NB4 (cell line): ENCODE measurements around the gene GJC1.

ENCODE experiments used
- MYC ChIP-seq: IDR thresholded peaks from 2 replicates; pipeline ENCODE4 v1.6.1; 2011; ENCODE audit warnings: low read depth, low read length
- POLR2A ChIP-seq: IDR thresholded peaks from 2 replicates; pipeline ENCODE4 v1.6.1; 2011; ENCODE audit warnings: mild to moderate bottlenecking; ENCODE audit not compliant: insufficient read length; ENCODE audit errors: extremely low read depth
- TF ChIP-seq, protein P1 (sequence below): IDR thresholded peaks from one replicate; pipeline ENCODE4 v1.5.1; 2012; ENCODE audit warnings: low read depth, low read length
- TF ChIP-seq, protein P2 (sequence below): IDR thresholded peaks from 2 replicates; pipeline ENCODE4 v1.6.1; 2011; ENCODE audit warnings: low read depth, low read length

DNA sequence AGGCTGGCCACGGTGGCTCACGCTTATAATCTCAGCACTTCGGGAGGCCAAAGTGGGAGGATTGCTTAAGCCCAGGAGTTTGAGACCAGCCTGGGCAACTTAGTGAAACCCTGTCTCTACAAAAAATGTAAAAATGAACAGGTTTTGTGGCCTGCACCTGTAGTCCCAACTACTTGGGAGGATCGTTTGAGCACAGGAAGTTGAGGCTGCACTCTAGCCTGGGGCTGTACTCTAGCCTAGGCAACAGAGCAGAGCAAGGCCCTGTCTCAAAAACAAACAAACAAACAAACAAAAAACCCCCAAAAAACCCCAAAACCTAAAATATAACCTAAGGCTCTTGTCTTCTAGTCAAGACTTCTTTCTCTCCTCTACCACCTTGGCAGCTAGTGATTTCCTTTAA lies 10.2 kb upstream of the GJC1 start:
- TF ChIP-seq, protein P1, sequence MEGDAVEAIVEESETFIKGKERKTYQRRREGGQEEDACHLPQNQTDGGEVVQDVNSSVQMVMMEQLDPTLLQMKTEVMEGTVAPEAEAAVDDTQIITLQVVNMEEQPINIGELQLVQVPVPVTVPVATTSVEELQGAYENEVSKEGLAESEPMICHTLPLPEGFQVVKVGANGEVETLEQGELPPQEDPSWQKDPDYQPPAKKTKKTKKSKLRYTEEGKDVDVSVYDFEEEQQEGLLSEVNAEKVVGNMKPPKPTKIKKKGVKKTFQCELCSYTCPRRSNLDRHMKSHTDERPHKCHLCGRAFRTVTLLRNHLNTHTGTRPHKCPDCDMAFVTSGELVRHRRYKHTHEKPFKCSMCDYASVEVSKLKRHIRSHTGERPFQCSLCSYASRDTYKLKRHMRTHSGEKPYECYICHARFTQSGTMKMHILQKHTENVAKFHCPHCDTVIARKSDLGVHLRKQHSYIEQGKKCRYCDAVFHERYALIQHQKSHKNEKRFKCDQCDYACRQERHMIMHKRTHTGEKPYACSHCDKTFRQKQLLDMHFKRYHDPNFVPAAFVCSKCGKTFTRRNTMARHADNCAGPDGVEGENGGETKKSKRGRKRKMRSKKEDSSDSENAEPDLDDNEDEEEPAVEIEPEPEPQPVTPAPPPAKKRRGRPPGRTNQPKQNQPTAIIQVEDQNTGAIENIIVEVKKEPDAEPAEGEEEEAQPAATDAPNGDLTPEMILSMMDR: no peak
- TF ChIP-seq POLR2A (no peak), MYC (no peak)
- TF ChIP-seq, protein P2, sequence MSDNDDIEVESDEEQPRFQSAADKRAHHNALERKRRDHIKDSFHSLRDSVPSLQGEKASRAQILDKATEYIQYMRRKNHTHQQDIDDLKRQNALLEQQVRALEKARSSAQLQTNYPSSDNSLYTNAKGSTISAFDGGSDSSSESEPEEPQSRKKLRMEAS: no peak
